ENCODE results near the gene ZNF175. TPM values are rescaled to one million over a fixed set of nuclear protein-coding genes. Genes with fewer than 3 reads are reported as not detected.

The ZNF175 gene
- polyA plus RNA-seq, 1 of the 3 experiments (the other 2 are of a cell fraction) = 3.1 TPM

DNA sequence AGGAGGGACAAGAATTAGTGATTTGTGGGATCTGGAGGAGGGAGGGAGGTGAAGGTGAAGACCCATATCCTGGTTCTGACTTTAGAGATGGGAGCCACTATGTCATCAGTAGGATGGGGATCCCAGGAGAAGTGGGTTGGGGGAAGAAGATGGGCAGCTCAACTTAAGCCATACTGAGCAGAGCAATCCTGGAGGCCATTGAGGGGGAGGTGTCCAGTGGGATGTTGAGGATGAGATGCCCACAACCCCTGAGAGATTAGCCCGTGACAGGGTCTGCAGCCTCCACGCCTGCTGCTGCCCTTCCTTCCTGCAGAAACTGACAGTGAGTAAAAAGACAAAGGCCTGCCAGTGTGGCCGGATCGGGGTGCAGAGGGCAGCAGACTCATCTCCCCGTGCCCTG lies 28.4 kb upstream of the ZNF175 start:
- H3K9ac ChIP-seq = no peak overlapping the region
- no peak overlapping the region for H3K4me3 ChIP-seq (ENCODE audit: low read depth in 2 of 2, low read length in 1 of 2)
- no peaks in the 10 kb centered on the region for H3K79me2 ChIP-seq (ENCODE audit: insufficient read depth)
- no peak overlapping the region for H3K4me2 ChIP-seq
- peaks cover 36% of the 10 kb centered on the region; the same call in 1 of the 2 replicates for H3K27me3 ChIP-seq (ENCODE audit: insufficient read depth)
- H4K20me1 ChIP-seq (ENCODE audit: insufficient read depth) = no peaks in the 10 kb centered on the region
- CTCF ChIA-PET = no interaction called here
- no peaks in the 10 kb centered on the region for H3K36me3 ChIP-seq (replicated peaks in 1 of 2; ENCODE audit: control insufficient read depth in 1 of 2, insufficient read depth in 2 of 2, low read length in 1 of 2)
- H3K27ac ChIP-seq (ENCODE audit: low read depth in 2 of 2, low read length in 1 of 2) = no peak overlapping the region
- POLR2A ChIA-PET = no interaction called here
- H3K4me1 ChIP-seq (ENCODE audit: control insufficient read depth in 1 of 2, insufficient read depth in 2 of 2, low read depth in 1 of 2, low read length in 1 of 2) = no peaks in the 10 kb centered on the region
- H3F3A ChIP-seq (replicated peaks; ENCODE audit: insufficient read depth) = no peaks in the 10 kb centered on the region
- no peak for TF ChIP-seq CHD2 (IDR thresholded peaks at IDR 0.05; ENCODE audit: low read length, partially characterized antibody)
- TF ChIP-seq EP300 (IDR thresholded peaks at IDR 0.05; ENCODE audit: borderline replicate concordance in 1 of 2, low read depth in 1 of 2, low read length in 1 of 2) = no peak
- TF ChIP-seq, protein P1, sequence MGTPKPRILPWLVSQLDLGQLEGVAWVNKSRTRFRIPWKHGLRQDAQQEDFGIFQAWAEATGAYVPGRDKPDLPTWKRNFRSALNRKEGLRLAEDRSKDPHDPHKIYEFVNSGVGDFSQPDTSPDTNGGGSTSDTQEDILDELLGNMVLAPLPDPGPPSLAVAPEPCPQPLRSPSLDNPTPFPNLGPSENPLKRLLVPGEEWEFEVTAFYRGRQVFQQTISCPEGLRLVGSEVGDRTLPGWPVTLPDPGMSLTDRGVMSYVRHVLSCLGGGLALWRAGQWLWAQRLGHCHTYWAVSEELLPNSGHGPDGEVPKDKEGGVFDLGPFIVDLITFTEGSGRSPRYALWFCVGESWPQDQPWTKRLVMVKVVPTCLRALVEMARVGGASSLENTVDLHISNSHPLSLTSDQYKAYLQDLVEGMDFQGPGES (IDR thresholded peaks at IDR 0.05; ENCODE audit: low read depth, low read length) = no peak
- no peak for TF ChIP-seq FOXM1 (IDR thresholded peaks at IDR 0.05; ENCODE audit: low read depth)
- no peak for TF ChIP-seq FOXJ3 (CRISPR knock-in tag; IDR thresholded peaks at IDR 0.05)
- TF ChIP-seq JUND (IDR thresholded peaks at IDR 0.05) = no peak
- no peak for TF ChIP-seq RCOR1 (IDR thresholded peaks at IDR 0.05; ENCODE audit: low read length)
- no peak for TF ChIP-seq FOSL2 (IDR thresholded peaks at IDR 0.05; ENCODE audit: borderline replicate concordance, low read depth)
- 0% methylated on average over 5 of the region's 5 CpGs for WGBS (ENCODE audit: low lambda C conversion rate)
- DNase-seq = no peak
- H3K9me2 ChIP-seq = no peaks in the 10 kb centered on the region
- no peaks in the 10 kb centered on the region for H3K9me3 ChIP-seq
- H2AFZ ChIP-seq (ENCODE audit: low read depth) = no peak overlapping the region

DNA sequence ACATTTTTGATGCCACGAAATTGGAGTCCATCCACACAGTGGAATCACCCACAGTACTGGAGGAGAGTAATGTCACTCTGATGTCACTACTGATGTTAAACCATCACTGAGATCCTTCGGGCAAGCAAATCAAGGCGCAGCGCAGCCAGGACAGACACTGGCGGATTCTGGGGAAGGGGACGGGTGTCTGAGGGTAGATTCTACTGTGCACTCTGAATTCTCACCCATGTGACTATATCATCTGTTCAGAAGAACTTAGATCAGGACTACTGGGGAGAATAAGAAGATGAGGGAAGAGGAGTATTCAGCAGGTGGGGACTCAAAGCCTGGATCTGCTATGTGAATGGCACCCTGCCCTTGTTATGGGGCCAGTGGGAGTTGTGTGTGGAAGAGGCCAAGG lies 27.0 kb upstream of the ZNF175 start:
- ChIA-PET POLR2A (no interaction called here), CTCF (no interaction called here)
- Histone ChIP-seq H3K27me3 (ENCODE audit: insufficient read depth) (peaks cover 33% of the 10 kb centered on the region; the same call in 1 of the 2 replicates), H3K36me3 (replicated peaks in 1 of 2; ENCODE audit: control insufficient read depth in 1 of 2, insufficient read depth in 2 of 2, low read length in 1 of 2) (no peaks in the 10 kb centered on the region), H2AFZ (ENCODE audit: low read depth) (no peak overlapping the region), H3K4me3 (ENCODE audit: low read depth in 2 of 2, low read length in 1 of 2) (no peak overlapping the region), H4K20me1 (ENCODE audit: insufficient read depth) (no peaks in the 10 kb centered on the region), H3K9me2 (no peaks in the 10 kb centered on the region), H3F3A (replicated peaks; ENCODE audit: insufficient read depth) (no peaks in the 10 kb centered on the region), H3K4me1 (ENCODE audit: control insufficient read depth in 1 of 2, insufficient read depth in 2 of 2, low read depth in 1 of 2, low read length in 1 of 2) (no peaks in the 10 kb centered on the region), H3K27ac (ENCODE audit: low read depth in 2 of 2, low read length in 1 of 2) (no peak overlapping the region), H3K9ac (no peak overlapping the region), H3K9me3 (no peaks in the 10 kb centered on the region), H3K4me2 (no peak overlapping the region), H3K79me2 (ENCODE audit: insufficient read depth) (no peaks in the 10 kb centered on the region)
- DNase-seq = no peak
- 15% methylated on average over 6 of the region's 6 CpGs for WGBS (ENCODE audit: low lambda C conversion rate)
- TF ChIP-seq FOSL2 (IDR thresholded peaks at IDR 0.05; ENCODE audit: borderline replicate concordance, low read depth) = no peak
- no peak for TF ChIP-seq MEF2A (IDR thresholded peaks at IDR 0.05; ENCODE audit: borderline replicate concordance, low read depth)
- TF ChIP-seq CHD2 (IDR thresholded peaks at IDR 0.05; ENCODE audit: low read length, partially characterized antibody) = no peak
- TF ChIP-seq RXRA (IDR thresholded peaks at IDR 0.05; ENCODE audit: borderline replicate concordance, low read depth) = no peak
- no peak for TF ChIP-seq FOXM1 (IDR thresholded peaks at IDR 0.05; ENCODE audit: low read depth)
- no peak for TF ChIP-seq GATA2 (CRISPR knock-in tag; IDR thresholded peaks at IDR 0.05)
- TF ChIP-seq NRF1 (IDR thresholded peaks at IDR 0.05; ENCODE audit: low read depth, low read length) = no peak
- no peak for TF ChIP-seq ELF1 (IDR thresholded peaks at IDR 0.05)
- TF ChIP-seq, protein P2, sequence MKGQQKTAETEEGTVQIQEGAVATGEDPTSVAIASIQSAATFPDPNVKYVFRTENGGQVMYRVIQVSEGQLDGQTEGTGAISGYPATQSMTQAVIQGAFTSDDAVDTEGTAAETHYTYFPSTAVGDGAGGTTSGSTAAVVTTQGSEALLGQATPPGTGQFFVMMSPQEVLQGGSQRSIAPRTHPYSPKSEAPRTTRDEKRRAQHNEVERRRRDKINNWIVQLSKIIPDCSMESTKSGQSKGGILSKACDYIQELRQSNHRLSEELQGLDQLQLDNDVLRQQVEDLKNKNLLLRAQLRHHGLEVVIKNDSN (IDR thresholded peaks at IDR 0.05; ENCODE audit: borderline replicate concordance, low read depth) = no peak
- TF ChIP-seq JUND (IDR thresholded peaks at IDR 0.05) = no peak
- TF ChIP-seq EP300 (IDR thresholded peaks at IDR 0.05; ENCODE audit: borderline replicate concordance in 1 of 2, low read depth in 1 of 2, low read length in 1 of 2) = no peak
- TF ChIP-seq YY1 (IDR thresholded peaks at IDR 0.05; ENCODE audit: low read depth) = no peak
- TF ChIP-seq RAD21 (IDR thresholded peaks at IDR 0.05; ENCODE audit: low read length) = no peak
- TF ChIP-seq POLR2AphosphoS5 (IDR thresholded peaks at IDR 0.05; ENCODE audit: low read depth, low read length) = no peak
- TF ChIP-seq EZH2phosphoT487 (IDR thresholded peaks at IDR 0.05; ENCODE audit: borderline replicate concordance, low read depth) = no peak
- TF ChIP-seq TAF1 (IDR thresholded peaks at IDR 0.05; ENCODE audit: borderline replicate concordance, low read depth, low read length) = no peak
- TF ChIP-seq, protein P3, sequence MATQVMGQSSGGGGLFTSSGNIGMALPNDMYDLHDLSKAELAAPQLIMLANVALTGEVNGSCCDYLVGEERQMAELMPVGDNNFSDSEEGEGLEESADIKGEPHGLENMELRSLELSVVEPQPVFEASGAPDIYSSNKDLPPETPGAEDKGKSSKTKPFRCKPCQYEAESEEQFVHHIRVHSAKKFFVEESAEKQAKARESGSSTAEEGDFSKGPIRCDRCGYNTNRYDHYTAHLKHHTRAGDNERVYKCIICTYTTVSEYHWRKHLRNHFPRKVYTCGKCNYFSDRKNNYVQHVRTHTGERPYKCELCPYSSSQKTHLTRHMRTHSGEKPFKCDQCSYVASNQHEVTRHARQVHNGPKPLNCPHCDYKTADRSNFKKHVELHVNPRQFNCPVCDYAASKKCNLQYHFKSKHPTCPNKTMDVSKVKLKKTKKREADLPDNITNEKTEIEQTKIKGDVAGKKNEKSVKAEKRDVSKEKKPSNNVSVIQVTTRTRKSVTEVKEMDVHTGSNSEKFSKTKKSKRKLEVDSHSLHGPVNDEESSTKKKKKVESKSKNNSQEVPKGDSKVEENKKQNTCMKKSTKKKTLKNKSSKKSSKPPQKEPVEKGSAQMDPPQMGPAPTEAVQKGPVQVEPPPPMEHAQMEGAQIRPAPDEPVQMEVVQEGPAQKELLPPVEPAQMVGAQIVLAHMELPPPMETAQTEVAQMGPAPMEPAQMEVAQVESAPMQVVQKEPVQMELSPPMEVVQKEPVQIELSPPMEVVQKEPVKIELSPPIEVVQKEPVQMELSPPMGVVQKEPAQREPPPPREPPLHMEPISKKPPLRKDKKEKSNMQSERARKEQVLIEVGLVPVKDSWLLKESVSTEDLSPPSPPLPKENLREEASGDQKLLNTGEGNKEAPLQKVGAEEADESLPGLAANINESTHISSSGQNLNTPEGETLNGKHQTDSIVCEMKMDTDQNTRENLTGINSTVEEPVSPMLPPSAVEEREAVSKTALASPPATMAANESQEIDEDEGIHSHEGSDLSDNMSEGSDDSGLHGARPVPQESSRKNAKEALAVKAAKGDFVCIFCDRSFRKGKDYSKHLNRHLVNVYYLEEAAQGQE (IDR thresholded peaks at IDR 0.05; ENCODE audit: low read depth, low read length) = no peak
- TF ChIP-seq GABPA (IDR thresholded peaks at IDR 0.05; ENCODE audit: low read depth) = no peak
- no peak for TF ChIP-seq MXI1 (IDR thresholded peaks at IDR 0.05; ENCODE audit: low read depth, low read length)
- TF ChIP-seq, protein P4, sequence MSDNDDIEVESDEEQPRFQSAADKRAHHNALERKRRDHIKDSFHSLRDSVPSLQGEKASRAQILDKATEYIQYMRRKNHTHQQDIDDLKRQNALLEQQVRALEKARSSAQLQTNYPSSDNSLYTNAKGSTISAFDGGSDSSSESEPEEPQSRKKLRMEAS (IDR thresholded peaks at IDR 0.05; ENCODE audit: low read depth) = no peak

Data from SK-N-SH (cell line).